SH-SY5Y (cell line): Measurements from ENCODE around the gene PPFIA1.

Source experiments
- GATA2 ChIP-seq: IDR thresholded peaks from 2 replicates; pipeline ENCODE4 v1.6.1; 2011; ENCODE audit warnings: mild to moderate bottlenecking, low read depth, low read length
- GATA3 ChIP-seq: IDR thresholded peaks from 2 replicates; pipeline ENCODE4 v1.6.1; 2011; ENCODE audit warnings: low read depth, mild to moderate bottlenecking, low read length, moderate library complexity

DNA sequence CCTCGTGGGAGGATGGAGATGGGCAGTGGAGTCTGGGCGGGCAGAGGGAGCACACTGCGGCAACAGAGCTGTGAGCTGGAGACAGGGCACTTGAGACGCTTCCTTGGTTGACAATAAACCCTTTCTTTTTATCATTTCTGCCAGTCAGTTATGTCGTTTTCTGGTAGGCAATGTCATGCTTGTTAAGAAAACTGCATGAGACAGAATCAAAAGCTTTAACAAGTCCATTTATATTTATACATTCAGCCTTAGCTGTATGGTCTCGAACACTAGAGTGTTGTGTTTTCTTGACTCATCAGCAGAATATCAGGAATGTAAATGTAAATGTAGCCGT is 31.9 kb downstream of the PPFIA1 start:
- TF ChIP-seq GATA2 (no peak), GATA3 (no peak)
